CD4-positive, alpha-beta T cell treated with Interleukin-6 at 100 ng/mL for 8 hours (primary cell): ENCODE measurements around the gene USF2.

Experiments used
- DNase-seq: peaks from one replicate; pipeline ENCODE4 v3.0.0-alpha.2; 2020; ENCODE audit warnings: mixed read lengths, low spot score

The USF2 gene

GRCh38 chr19:35301961-35302360 is 33.2 kb downstream of the USF2 start:
- no peak for DNase-seq

- DNase-seq: no peak
Observed at GRCh38 chr19:35302446-35302845, 33.7 kb downstream of the USF2 start.

GRCh38 chr19:35303357-35303915 is 34.7 kb downstream of the USF2 start:
- DNase-seq: no peak

GRCh38 chr19:35304036-35304435 is 35.3 kb downstream of the USF2 start:
- no peak for DNase-seq

- DNase-seq: no peak
Observed at GRCh38 chr19:35305181-35305580, 36.4 kb downstream of the USF2 start.

GRCh38 chr19:35306473-35307246 is 37.9 kb downstream of the USF2 start:
- no peak for DNase-seq

GRCh38 chr19:35307931-35308330 is 39.2 kb downstream of the USF2 start:
- no peak for DNase-seq

GRCh38 chr19:35308910-35309309 is 40.1 kb downstream of the USF2 start:
- DNase-seq: no peak

- no peak for DNase-seq
Observed at GRCh38 chr19:35309481-35310279, 40.9 kb downstream of the USF2 start.

- no peak for DNase-seq
Observed at GRCh38 chr19:35310331-35310730, 41.6 kb downstream of the USF2 start.

GRCh38 chr19:35310811-35311465 is 42.2 kb downstream of the USF2 start:
- DNase-seq: no peak

- no peak for DNase-seq
Observed at GRCh38 chr19:35311901-35312665, 43.3 kb downstream of the USF2 start.

GRCh38 chr19:35313587-35313986 is 44.8 kb downstream of the USF2 start:
- DNase-seq: no peak

- no peak for DNase-seq
Observed at GRCh38 chr19:35314031-35314430, 45.3 kb downstream of the USF2 start.

- DNase-seq: no peak
Observed at GRCh38 chr19:35314858-35315470, 46.2 kb downstream of the USF2 start.

GRCh38 chr19:35315883-35316282 is 47.1 kb downstream of the USF2 start:
- DNase-seq: no peak

- DNase-seq: no peak
Observed at GRCh38 chr19:35316560-35316959, 47.8 kb downstream of the USF2 start.

GRCh38 chr19:35317464-35318043 is 48.8 kb downstream of the USF2 start:
- DNase-seq: no peak

GRCh38 chr19:35318679-35319448 is 50.1 kb downstream of the USF2 start:
- DNase-seq: no peak

GRCh38 chr19:35320065-35320713 is 51.4 kb downstream of the USF2 start:
- no peak for DNase-seq
